NCI-H524 treated with DMSO at 0.1 percent for 48 hours (cell line): ENCODE results near the gene NR1D1.

Experiments used
- DNase-seq: peaks from one replicate; lab custom pipeline; 2025; lab: John Stamatoyannopoulos, UW

Gene NR1D1

GRCh38 chr17:40111221-40112128 is 11.1 kb upstream of the NR1D1 start:
- peak; percentile 81 for DNase-seq

- no peak for DNase-seq
Observed at GRCh38 chr17:40110026-40110845, 9.8 kb upstream of the NR1D1 start.

- DNase-seq, result no peak
Observed at GRCh38 chr17:40108970-40109824, 8.8 kb upstream of the NR1D1 start.

DNA sequence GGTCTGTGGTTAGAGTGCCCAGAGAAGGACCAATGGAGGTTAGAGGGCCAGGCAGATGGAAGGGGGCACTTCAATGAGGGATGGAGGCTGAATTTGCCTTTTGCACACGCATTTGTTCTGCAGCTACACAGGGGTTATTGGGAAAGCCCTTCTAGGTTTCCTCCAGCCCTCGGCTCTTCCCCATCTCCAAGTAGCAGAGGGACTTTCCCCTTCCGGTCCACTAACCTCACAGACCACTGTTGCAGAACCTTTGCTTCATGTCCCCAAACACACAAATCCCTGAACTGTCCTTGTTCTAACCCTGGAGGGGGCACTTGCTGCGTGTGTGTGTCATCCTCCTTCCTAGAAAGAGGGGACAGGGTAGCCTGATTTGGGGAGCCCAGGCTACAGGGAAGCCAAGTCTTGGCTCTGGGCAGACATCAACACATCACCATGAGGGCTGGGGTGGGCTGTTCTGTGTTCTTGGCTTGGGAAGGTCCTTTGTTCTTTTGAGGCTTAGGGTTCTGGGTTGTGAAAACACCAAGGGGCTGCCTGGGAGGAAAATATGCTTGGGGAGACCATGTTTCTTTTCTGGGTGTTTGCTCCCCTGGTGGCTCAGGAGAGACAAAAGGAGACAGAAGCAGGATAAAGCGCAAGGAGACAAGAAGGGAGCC is 7.3 kb upstream of the NR1D1 start:
- no peak for DNase-seq

- DNase-seq, result no peak
Observed at GRCh38 chr17:40106760-40107521, 6.6 kb upstream of the NR1D1 start.

- DNase-seq, result no peak
Observed at GRCh38 chr17:40105861-40106759, 5.7 kb upstream of the NR1D1 start.

DNA sequence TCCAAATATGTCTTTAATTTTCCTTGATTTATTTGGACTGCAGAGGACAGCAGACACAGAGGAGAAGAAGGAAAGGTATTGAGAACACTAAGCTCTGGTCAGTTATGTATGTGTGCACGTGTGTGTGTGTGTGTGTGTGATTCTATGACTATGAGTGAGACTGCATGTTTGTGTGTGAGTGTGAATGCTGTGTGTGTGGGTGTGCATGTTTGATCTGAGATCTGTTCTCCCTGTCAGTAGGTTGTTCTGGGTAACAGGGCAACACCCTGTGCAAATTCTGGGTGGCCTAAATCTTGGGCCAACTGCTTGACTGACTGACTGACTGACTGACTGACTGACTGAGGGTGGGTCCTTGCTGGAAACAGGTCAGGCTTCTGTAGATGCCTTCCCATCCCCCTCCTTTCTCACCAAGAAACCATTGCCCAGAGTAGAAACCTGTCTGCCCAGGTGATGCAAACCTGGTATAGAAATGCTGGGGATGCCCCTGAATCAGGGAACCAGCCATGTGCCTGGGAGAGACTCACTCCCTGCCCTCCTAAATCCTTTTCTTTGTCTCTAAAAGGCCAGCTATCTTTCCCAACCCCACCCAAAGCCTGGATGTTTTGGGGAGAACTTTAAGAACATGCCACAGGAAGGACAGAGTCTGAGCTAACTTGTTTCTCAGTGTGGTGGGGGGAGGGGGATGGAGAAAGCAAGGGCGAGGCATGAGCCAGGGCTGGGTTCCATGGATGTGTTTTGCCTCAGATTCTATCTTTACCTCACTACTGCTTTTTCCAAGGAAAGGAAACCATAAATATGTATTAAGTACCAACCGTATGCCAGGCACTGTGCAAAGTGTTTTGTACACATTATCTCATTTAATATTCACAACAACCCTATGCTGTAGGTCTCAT is 4.5 kb upstream of the NR1D1 start:
- no peak for DNase-seq

DNA sequence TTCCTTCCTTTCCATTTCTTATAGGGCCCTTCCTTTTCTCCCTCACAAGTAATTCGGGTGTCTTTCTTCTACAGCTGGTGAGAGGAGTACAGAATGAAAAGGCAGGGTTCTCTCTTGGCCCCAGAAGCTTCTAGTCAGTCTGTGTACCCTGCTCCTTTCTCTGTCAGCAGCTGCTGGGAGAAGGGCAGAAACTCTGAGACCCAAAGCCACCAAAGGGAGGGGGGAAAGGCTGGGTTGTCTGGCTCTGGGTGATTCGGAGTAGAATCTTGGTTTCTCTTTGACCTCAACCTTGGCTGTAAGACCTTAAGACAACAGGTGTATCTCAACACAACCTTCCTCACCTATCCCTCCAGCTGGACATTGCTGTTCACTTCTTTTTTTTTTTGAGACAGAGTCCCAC is 3.3 kb upstream of the NR1D1 start:
- DNase-seq, result no peak

DNA sequence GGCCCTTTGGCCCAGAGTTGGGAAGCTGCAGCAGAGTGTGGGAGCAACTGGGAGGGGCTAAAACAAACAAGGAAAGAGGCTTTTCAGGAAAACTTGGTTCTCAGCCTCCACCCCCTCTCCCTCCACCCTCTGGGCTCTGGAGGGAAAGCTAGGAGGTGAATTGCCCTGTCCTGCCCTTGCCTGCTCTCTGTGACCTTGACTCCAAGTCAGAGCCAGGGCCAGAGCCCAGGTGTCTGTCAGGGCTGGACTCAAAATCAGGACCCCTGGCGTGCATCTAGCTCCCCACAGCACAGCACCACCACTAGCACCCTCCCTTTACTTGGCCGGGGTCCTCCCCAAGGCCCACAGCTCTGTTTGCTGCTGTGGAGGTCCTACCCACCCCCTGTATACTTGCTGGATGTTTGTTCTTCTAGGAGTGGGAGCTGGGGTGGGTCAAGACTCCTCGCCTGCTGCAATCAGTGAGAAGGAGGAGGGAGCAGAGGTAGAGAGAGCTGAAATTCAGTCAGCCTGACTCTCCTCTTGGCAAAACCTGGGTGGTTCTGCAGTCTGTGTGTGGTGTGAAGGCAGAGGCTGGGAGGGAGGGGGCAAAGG is 2.8 kb upstream of the NR1D1 start:
- DNase-seq, result no peak

DNA sequence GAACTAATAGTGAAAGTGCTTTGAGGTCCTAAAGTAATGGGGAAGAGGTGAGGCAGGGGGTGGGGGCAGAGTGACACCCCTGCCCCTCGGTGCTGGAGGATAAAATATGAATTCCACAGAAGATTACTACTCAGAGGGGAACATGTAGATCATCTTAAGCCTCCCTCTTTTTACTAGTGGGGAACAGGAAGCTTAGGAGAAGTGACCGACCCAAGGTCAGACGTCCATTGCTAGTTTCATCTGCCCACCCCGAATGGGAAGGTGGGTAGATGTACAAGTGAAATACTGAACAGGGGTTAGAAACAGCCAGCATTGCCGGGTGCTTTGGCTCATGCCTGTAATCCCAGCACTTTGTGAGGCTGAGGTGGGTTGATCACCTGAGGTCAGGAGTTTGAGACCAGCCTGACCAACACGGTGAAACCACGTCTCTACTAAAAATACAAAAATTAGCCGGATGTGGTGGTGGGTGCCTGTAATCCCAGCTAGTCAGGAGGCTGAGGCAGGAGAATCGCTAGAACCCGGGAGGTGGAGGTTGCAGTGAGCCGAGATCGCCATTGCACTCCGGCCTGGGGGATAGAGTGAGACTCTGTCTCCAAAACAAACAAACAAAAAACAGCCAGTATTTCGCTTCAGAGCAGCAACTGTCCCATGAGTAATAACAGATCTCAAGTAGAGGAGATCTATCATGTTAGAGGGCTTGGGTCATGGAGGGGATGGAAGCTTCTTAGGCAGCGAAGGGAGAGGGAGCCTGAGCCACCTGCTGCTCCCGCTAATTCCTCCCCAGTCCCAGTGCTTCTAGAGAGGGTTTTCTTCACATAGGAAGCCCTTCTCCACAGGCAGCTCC is 1.2 kb upstream of the NR1D1 start:
- DNase-seq, result no peak

DNA sequence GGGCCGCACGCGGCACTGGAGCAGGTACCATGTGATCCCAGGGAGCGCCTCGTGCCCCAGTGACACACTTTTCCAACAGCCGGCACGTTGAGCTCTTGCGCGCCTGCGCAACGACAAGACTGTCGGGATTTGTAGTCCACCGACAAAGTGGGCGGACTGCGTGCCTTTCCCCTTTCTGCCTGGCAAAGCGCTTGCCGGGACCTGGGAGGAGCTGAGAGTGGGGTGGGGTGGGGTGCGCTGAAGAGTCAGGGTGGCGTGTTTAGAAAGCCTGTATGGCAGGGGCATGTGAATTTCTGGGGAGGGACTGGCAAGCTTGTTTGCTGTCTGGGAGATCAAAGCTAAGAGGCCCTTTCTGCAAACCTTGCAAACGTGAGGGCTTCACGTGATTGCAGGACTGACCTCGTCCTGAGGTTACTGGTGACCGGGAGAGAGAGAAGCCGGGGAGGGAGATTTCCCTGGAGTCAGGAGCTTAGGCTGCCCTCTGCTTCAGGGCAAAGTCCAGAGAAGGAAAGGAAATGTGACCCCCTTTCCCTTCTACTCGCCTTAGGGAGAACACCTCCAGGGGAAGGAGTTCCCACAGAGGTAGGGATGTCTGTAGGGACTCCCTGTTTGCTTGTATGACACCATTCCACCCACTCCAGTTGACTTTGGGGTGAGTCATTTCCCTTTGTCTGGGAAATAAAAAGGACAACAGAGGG is 429 bp upstream of the NR1D1 start:
- peak; percentile 89 for DNase-seq

GRCh38 chr17:40099619-40100418 is 570 bp downstream of the NR1D1 start:
- no peak for DNase-seq

- DNase-seq, result no peak
Observed at GRCh38 chr17:40098846-40099618, 1.4 kb downstream of the NR1D1 start.

GRCh38 chr17:40097931-40098845 is 2.2 kb downstream of the NR1D1 start:
- no peak for DNase-seq
